Heart left ventricle (tissue), 16 donors: ENCODE measurements around the gene ABCA1. TPM values are rescaled to one million over a fixed set of nuclear protein-coding genes. Genes with fewer than 3 reads are reported as not detected.
"Not testable (repeated sequence)": the region's sequence is repeated elsewhere in the genome, so short reads cannot be mapped to it uniquely, and the experiment has no call there.

Source experiments
- ATAC-seq, 4 donors: fragments of 200-7000 bp; cut with Tn5 transposase; one replicate each; pipeline ENCODE4 v1.9.1; 2020 to 2022; ENCODE audit warnings: moderate library complexity in 4 of 4, mild to moderate bottlenecking in 3 of 4, moderate number of reproducible peaks in 1 of 4
- DNase-seq, 5 donors: peaks; one replicate each; pipeline ENCODE4 v3.0.0-alpha.2; 2020
- H3K27ac ChIP-seq, 12 donors: fragments of 200-600 bp; sonication (generic) in 4 of 12; one replicate each; pipeline versions ENCODE4 v1.5.0 to v1.8.0; 2016 to 2022; ENCODE audit warnings: mild to moderate bottlenecking in 2 of 12
- H3K27me3 ChIP-seq, 9 donors: fragments of 200-600 bp; sonication (generic) in 2 of 9; one replicate each; pipeline versions ENCODE4 v1.5.1 to v1.8.0; 2016 to 2022; ENCODE audit warnings: mild to moderate bottlenecking in 3 of 9
- H3K36me3 ChIP-seq, 9 donors: fragments of 200-600 bp; sonication (generic) in 2 of 9; one replicate each; pipeline versions ENCODE4 v1.5.0 to v1.8.0; 2018 to 2022; ENCODE audit warnings: mild to moderate bottlenecking in 2 of 9
- H3K4me1 ChIP-seq, 12 donors: fragments of 200-600 bp; sonication (generic) in 4 of 12; one replicate each; pipeline versions ENCODE4 v1.5.0 to v1.8.0; 2016 to 2022; ENCODE audit warnings: mild to moderate bottlenecking in 3 of 12
- H3K4me3 ChIP-seq, 12 donors: fragments of 200-600 bp; sonication (generic) in 4 of 12; one replicate each; pipeline versions ENCODE4 v1.5.0 to v1.8.0; 2017 to 2022; ENCODE audit warnings: mild to moderate bottlenecking in 9 of 12, moderate library complexity in 4 of 12
- H3K9me3 ChIP-seq, 12 donors: fragments of 200-600 bp; sonication (generic) in 4 of 12; one replicate each; pipeline versions ENCODE4 v1.5.0 to v1.8.0; 2016 to 2022; ENCODE audit warnings: mild to moderate bottlenecking in 1 of 12
- CTCF ChIP-seq, 12 donors: fragments of 200-600 bp; sonication (generic) in 4 of 12; IDR thresholded peaks; one replicate each; pipeline versions ENCODE4 v1.5.0 to v1.8.0; 2018 to 2022; ENCODE audit warnings: antibody characterized with exemption in 12 of 12, mild to moderate bottlenecking in 5 of 12
- POLR2A ChIP-seq, 2 donors: fragments of 450-650 bp; IDR thresholded peaks; one replicate each; pipeline ENCODE4 v1.6.1; 2017; ENCODE audit warnings: antibody characterized with exemption in 2 of 2, mild to moderate bottlenecking in 2 of 2, moderate library complexity in 2 of 2
- WGBS, 4 donors: extraction: QIAGEN DNeasy Blood & Tissue Kit in 2 of 4; methylation state at CpG; one replicate each; pipeline versions ENCODE4 v1.1.5 to v1.1.7; 2013 to 2018; 5-methylcytosine and 5-hydroxymethylcytosine counted together
- intact Hi-C, 10 donors: fragments of 100-400 bp; cut with DNase I; formaldehyde crosslinking; loops; one replicate each; pipeline versions ENCODE4 v1.11.1 to v1.14.2; 2022
- polyA plus RNA-seq, 2 donors: library from polyadenylated mRNA; stranded (reverse); fragments of 200-250 nt; gene quantifications; one replicate each; pipeline ENCODE4 v1.2.3, GENCODE V29; 2013
- total RNA-seq, 9 donors: library from RNA; depleted of rRNA in 2 of 9; stranded (reverse); fragments of >200 nt in 2 of 9; fragmentation: NEBNext Ultra II Directional in 3 of 9; extraction: Animal tissue kit (Norgen Biotek cat#: 25700) in 3 of 9; gene quantifications; one replicate each; pipeline versions ENCODE4 v1.1.0 to v1.2.4, GENCODE V29; 2016 to 2023
- donor health status: ischemic (EF 13 %, LVEDD 7.1; RV severe dilation, severe dysfunction).
- donor health status: healthy with polysubstance abuse.
- donor health status: DM: no; HTN: yes; CAD: no.
- donor health status: DM: no; HTN: no; CAD: no.
- donor health status: ischemic (EF 25% LVEDD 6.9; RV normal size, moderate dysfunction).
- donor health status: ischemic (EF 25% LVEDD 5.7; RV mildly dilated, moderate dysfunction).
- donor health status: healthy.
- donor health status: DM: yes; HTN: yes; CAD: no.
- donor health status: ischemic (EF 35%, LVEDD 5.7; RV mildly dilated, moderate dysfunction).
- donor health status: nonischemic (EF 11% LVEDD 7.7; RV severe dilation, severe dysfunction).
- donor health status: DM: yes; HTN: yes; CAD: no.
- donor health status: PGD.
- donor health status: ischemic (EF 29% LVEDD 5.4; RV normal size, mild dysfunction).
- donor health status: nonischemic (EF 23%, LVEDD 6.1; RV moderate dilation, normal function).

Gene ABCA1
- total and polyA plus RNA-seq, 11 donors = 2.1 to 45.3 (median 10.6) TPM

- 69 to 76% (median 70%) methylated on average over 11 of the region's 11 CpGs for WGBS, 4 donors
- H3K27ac ChIP-seq = peak overlapping the region; percentile 21 to 86 (median 71)
These were observed 153.0 kb downstream of the ABCA1 start for GRCh38 chr9:104774831-104775573.

GRCh38 chr9:104774132-104774531, 153.8 kb downstream of the ABCA1 start:
- ATAC-seq (no peak), DNase-seq (no peak)

More at GRCh38 chr9:104774831-104775573, 153.0 kb downstream of the ABCA1 start:
- intact Hi-C loops = no loop called here
- peak; percentile 83 to 90 (median 86) for ATAC-seq
- TF ChIP-seq POLR2A (IDR thresholded peaks at IDR 0.05) (no peak), CTCF (IDR thresholded peaks at IDR 0.05) (no peak)
- Histone ChIP-seq H3K4me1 (peaks cover 0 to 56% (median 35%) of the 10 kb centered on the region in 12 donors), H3K4me3 (peak overlapping the region in 6 of 12 donors; percentile 9 to 39 (median 22)), H3K36me3 (peaks cover 0 to 21% (median 0%) of the 10 kb centered on the region in 9 donors), H3K27me3 (no peaks in the 10 kb centered on the region), H3K9me3 (no peaks in the 10 kb centered on the region)
- peak in 3 of 5 donors; percentile 43 to 48 (median 46) for DNase-seq

GRCh38 chr9:104772714-104773510, 155.0 kb downstream of the ABCA1 start:
- TF ChIP-seq POLR2A (IDR thresholded peaks at IDR 0.05) (no peak), CTCF (IDR thresholded peaks at IDR 0.05) (no peak)
- H3K4me1 ChIP-seq = peaks cover 0 to 59% (median 35%) of the 10 kb centered on the region in 12 donors
- 22 to 28% (median 23%) methylated on average over 5 of the region's 5 CpGs for WGBS, 4 donors
- no peaks in the 10 kb centered on the region for H3K27me3 ChIP-seq
- H3K27ac ChIP-seq = peak overlapping the region; percentile 39 to 86 (median 71)
- H3K4me3 ChIP-seq = peak overlapping the region in 9 of 12 donors; percentile 9 to 42 (median 29)
- H3K9me3 ChIP-seq = no peaks in the 10 kb centered on the region
- intact Hi-C loops = no loop called here
- peak in 2 of 5 donors; percentile 43 to 49 for DNase-seq
- peak in 3 of 4 donors; percentile 37 to 69 (median 54) for ATAC-seq
- peaks cover 0 to 30% (median 0%) of the 10 kb centered on the region in 9 donors for H3K36me3 ChIP-seq

More at GRCh38 chr9:104774132-104774531, 153.8 kb downstream of the ABCA1 start:
- H3K9me3 ChIP-seq = no peaks in the 10 kb centered on the region
- WGBS, 4 donors = 24 to 39% (median 31%) methylated on average over 1 of the region's 1 CpG
- peaks cover 0 to 59% (median 35%) of the 10 kb centered on the region in 12 donors for H3K4me1 ChIP-seq
- no peak for TF ChIP-seq POLR2A (IDR thresholded peaks at IDR 0.05)
- TF ChIP-seq CTCF (IDR thresholded peaks at IDR 0.05) = no peak
- peak overlapping the region in 10 of 12 donors; percentile 64 to 86 (median 75) for H3K27ac ChIP-seq
- peaks cover 0 to 27% (median 0%) of the 10 kb centered on the region in 9 donors for H3K36me3 ChIP-seq
- intact Hi-C loops = no loop called here
- peak overlapping the region in 9 of 12 donors; percentile 9 to 42 (median 29) for H3K4me3 ChIP-seq
- H3K27me3 ChIP-seq = no peaks in the 10 kb centered on the region

- Histone ChIP-seq H3K27me3 (no peaks in the 10 kb centered on the region), H3K9me3 (no peaks in the 10 kb centered on the region), H3K4me1 (peaks cover 3 to 47% (median 26%) of the 10 kb centered on the region in 12 donors), H3K4me3 (no peak overlapping the region), H3K36me3 (peaks cover 0 to 36% (median 0%) of the 10 kb centered on the region in 9 donors), H3K27ac (peak overlapping the region in 3 of 12 donors; percentile 1 to 30 (median 10))
- intact Hi-C loops = no loop called here
- ATAC-seq (no peak), DNase-seq (no peak)
- WGBS, 4 donors = 77 to 84% (median 80%) methylated on average over 2 of the region's 2 CpGs
- no peak for TF ChIP-seq CTCF (IDR thresholded peaks at IDR 0.05)
- no peak for TF ChIP-seq POLR2A (IDR thresholded peaks at IDR 0.05)
These were observed 158.3 kb downstream of the ABCA1 start for GRCh38 chr9:104769655-104770054.

GRCh38 chr9:104769029-104769428, 158.9 kb downstream of the ABCA1 start:
- H3K27me3 ChIP-seq, H3K9me3 ChIP-seq, intact Hi-C loops, H3K27ac ChIP-seq, ATAC-seq, DNase-seq, H3K4me3 ChIP-seq: not testable (repeated sequence)
- H3K4me1 ChIP-seq = peaks cover 3 to 43% (median 26%) of the 10 kb centered on the region in 12 donors
- whole genome bisulfite sequencing, 4 donors = 93 to 98% (median 97%) methylated on average over 12 of the region's 12 CpGs
- peaks cover 0 to 36% (median 0%) of the 10 kb centered on the region in 9 donors for H3K36me3 ChIP-seq
